Right lobe of liver (tissue), 4 donors: ENCODE data around the gene GRK1.

ENCODE experiments used
- POLR2A ChIP-seq: fragments of 450-650 bp; IDR thresholded peaks from one replicate; pipeline ENCODE4 v1.6.1; 2017; ENCODE audit warnings: antibody characterized with exemption, mild to moderate bottlenecking
- TF ChIP-seq, protein P1 (sequence below), 4 donors: fragments of 200-600 bp in 3 of 4; fragments of 450-650 bp in 1 of 4; IDR thresholded peaks; one replicate each; pipeline versions ENCODE4 v1.5.1 to v1.8.0; 2016 to 2022; ENCODE audit warnings: antibody characterized with exemption in 4 of 4, mild to moderate bottlenecking in 2 of 4
- donor health status: DM: no; HTN: no; CAD: no.
- donor health status: DM: no; HTN: no; CAD: no.
- donor health status: DM: no; HTN: yes; CAD: no.

DNA sequence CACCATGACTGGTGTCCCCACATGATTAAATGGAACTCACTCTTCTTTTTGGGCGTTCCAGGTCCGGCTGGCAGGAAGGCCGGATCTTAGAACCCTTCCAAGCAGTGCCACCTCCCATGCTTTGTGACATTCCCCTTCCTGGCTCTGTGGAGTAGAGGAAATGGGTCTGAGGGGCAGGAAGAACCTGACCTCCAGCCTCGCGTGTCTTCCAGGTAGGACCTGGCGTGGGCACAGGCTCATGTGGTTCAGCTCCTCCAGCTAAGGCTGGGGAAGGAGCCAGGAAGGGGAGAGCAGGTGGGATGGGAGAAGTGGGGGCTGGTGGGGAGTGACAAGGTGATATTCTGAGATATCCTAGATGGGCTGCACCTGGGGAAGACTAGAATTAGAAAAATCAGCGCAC, 94.1 kb downstream of the GRK1 start:
- TF ChIP-seq, protein P1, sequence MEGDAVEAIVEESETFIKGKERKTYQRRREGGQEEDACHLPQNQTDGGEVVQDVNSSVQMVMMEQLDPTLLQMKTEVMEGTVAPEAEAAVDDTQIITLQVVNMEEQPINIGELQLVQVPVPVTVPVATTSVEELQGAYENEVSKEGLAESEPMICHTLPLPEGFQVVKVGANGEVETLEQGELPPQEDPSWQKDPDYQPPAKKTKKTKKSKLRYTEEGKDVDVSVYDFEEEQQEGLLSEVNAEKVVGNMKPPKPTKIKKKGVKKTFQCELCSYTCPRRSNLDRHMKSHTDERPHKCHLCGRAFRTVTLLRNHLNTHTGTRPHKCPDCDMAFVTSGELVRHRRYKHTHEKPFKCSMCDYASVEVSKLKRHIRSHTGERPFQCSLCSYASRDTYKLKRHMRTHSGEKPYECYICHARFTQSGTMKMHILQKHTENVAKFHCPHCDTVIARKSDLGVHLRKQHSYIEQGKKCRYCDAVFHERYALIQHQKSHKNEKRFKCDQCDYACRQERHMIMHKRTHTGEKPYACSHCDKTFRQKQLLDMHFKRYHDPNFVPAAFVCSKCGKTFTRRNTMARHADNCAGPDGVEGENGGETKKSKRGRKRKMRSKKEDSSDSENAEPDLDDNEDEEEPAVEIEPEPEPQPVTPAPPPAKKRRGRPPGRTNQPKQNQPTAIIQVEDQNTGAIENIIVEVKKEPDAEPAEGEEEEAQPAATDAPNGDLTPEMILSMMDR (IDR thresholded peaks at IDR 0.05), result no peak
- TF ChIP-seq POLR2A, result no peak
